Esophagus squamous epithelium (tissue), 5 donors: ENCODE results near the gene KHNYN. TPM values are rescaled to one million over a fixed set of nuclear protein-coding genes. Genes with fewer than 3 reads are reported as not detected.

Source experiments
- DNase-seq: peaks from one replicate; lab custom pipeline; 2025; lab: John Stamatoyannopoulos, UW
- H3K27ac ChIP-seq, 4 donors: fragments of 200-600 bp; sonication (generic); one replicate each; pipeline ENCODE4 v1.5.1; 2016 to 2019; ENCODE audit warnings: mild to moderate bottlenecking in 1 of 4
- H3K27me3 ChIP-seq, 4 donors: fragments of 200-600 bp; sonication (generic); 1 replicate in 3 of 4; 2 replicates in 1 of 4; pipeline versions ENCODE4 v1.5.1 to v1.6.0; 2017 to 2021; ENCODE audit warnings: antibody characterized with exemption in 1 of 4
- H3K36me3 ChIP-seq, 3 donors: fragments of 200-600 bp; sonication (generic); one replicate each; pipeline ENCODE4 v1.5.1; 2016 to 2019
- H3K4me1 ChIP-seq, 3 donors: fragments of 200-600 bp; sonication (generic); one replicate each; pipeline ENCODE4 v1.5.1; 2017 to 2019
- H3K4me3 ChIP-seq, 4 donors: fragments of 200-600 bp; sonication (generic); 1 replicate in 3 of 4; 2 replicates in 1 of 4; pipeline ENCODE4 v1.5.1; 2016 to 2019; ENCODE audit warnings: mild to moderate bottlenecking in 2 of 4, moderate library complexity in 1 of 4
- H3K9me3 ChIP-seq, 3 donors: fragments of 200-600 bp; sonication (generic); one replicate each; pipeline ENCODE4 v1.5.1; 2016 to 2019
- CTCF ChIP-seq, 6 experiments: fragments of 450-650 bp in 4 of 6; fragments of 200-600 bp in 2 of 6; sonication (generic) in 2 of 6; IDR thresholded peaks; one replicate each; pipeline ENCODE4 v1.5.1; 2016 to 2019; ENCODE audit warnings: antibody characterized with exemption in 6 of 6, mild to moderate bottlenecking in 4 of 6, moderate library complexity in 4 of 6
- POLR2A ChIP-seq, 4 donors: fragments of 450-650 bp; IDR thresholded peaks; one replicate each; pipeline ENCODE4 v1.6.1; 2017; ENCODE audit warnings: antibody characterized with exemption in 4 of 4, mild to moderate bottlenecking in 4 of 4, moderate library complexity in 3 of 4
- WGBS, 2 donors: methylation state at CpG; one replicate each; pipeline ENCODE4 v1.1.5; 2018; 5-methylcytosine and 5-hydroxymethylcytosine counted together
- intact Hi-C: fragments of 100-400 bp; cut with DNase I; formaldehyde crosslinking; loops from one replicate; pipeline ENCODE4 v1.15.0; 2022
- total RNA-seq, 4 donors: library from RNA; depleted of rRNA; stranded (reverse); fragments of >200 nt; gene quantifications; one replicate each; pipeline ENCODE4 v1.1.0, GENCODE V29; 2016
- donor health status: DM: yes; HTN: yes; CAD: no.

KHNYN gene
- total RNA-seq, 4 donors from 2014 or later = 35.6 to 68.9 (median 42.9) TPM

- Histone ChIP-seq H3K4me1 (peaks cover 6 to 48% (median 31%) of the 10 kb centered on the region in 3 donors), H3K27ac (no peak overlapping the region)
- TF ChIP-seq POLR2A (IDR thresholded peaks at IDR 0.05) (no peak), CTCF (IDR thresholded peaks at IDR 0.05) (no peak)
Observed at GRCh38 chr14:24422261-24422660, 7.5 kb upstream of the KHNYN start.

GRCh38 chr14:24422694-24423601 is 6.8 kb upstream of the KHNYN start:
- TF ChIP-seq CTCF (IDR thresholded peaks at IDR 0.05) = no peak
- TF ChIP-seq POLR2A (IDR thresholded peaks at IDR 0.05) = no peak
- no peak for DNase-seq
- no peaks in the 10 kb centered on the region for H3K27me3 ChIP-seq
- no peaks in the 10 kb centered on the region for H3K36me3 ChIP-seq
- no peaks in the 10 kb centered on the region for H3K9me3 ChIP-seq
- H3K4me1 ChIP-seq = peaks cover 5 to 48% (median 30%) of the 10 kb centered on the region in 3 donors
- H3K27ac ChIP-seq = no peak overlapping the region
- no peak overlapping the region for H3K4me3 ChIP-seq
- WGBS, 2 donors = 78 to 80% methylated on average over 12 of the region's 12 CpGs
- intact Hi-C loops = no loop called here

More at GRCh38 chr14:24422261-24422660, 7.5 kb upstream of the KHNYN start:
- Histone ChIP-seq H3K4me3 (no peak overlapping the region), H3K9me3 (no peaks in the 10 kb centered on the region), H3K27me3 (no peaks in the 10 kb centered on the region), H3K36me3 (no peaks in the 10 kb centered on the region)
- intact Hi-C loops = no loop called here
- WGBS, 2 donors = 63 to 69% methylated on average over 4 of the region's 4 CpGs
- no peak for DNase-seq

- TF ChIP-seq POLR2A (IDR thresholded peaks at IDR 0.05) (no peak), CTCF (IDR thresholded peaks at IDR 0.05) (no peak)
- no peak overlapping the region for H3K4me3 ChIP-seq
- H3K4me1 ChIP-seq = peaks cover 8 to 54% (median 25%) of the 10 kb centered on the region in 3 donors
- DNase-seq = no peak
- no peaks in the 10 kb centered on the region for H3K36me3 ChIP-seq
- no peaks in the 10 kb centered on the region for H3K27me3 ChIP-seq
- no peaks in the 10 kb centered on the region for H3K9me3 ChIP-seq
- intact Hi-C loops = no loop called here
- 15 to 23% methylated on average over 3 of the region's 3 CpGs for WGBS, 2 donors
- H3K27ac ChIP-seq = peak overlapping the region in 3 of 4 donors; percentile 3 to 71 (median 40)
Observed at GRCh38 chr14:24425704-24426103, 4.0 kb upstream of the KHNYN start.

GRCh38 chr14:24426150-24426911 is 3.4 kb upstream of the KHNYN start:
- no peak for DNase-seq
- Histone ChIP-seq H3K27me3 (no peaks in the 10 kb centered on the region), H3K27ac (peak overlapping the region in 1 of 4 donors; percentile 71), H3K9me3 (no peaks in the 10 kb centered on the region), H3K36me3 (peaks cover 0 to 2% (median 0%) of the 10 kb centered on the region in 3 donors), H3K4me1 (peaks cover 14 to 60% (median 30%) of the 10 kb centered on the region in 3 donors), H3K4me3 (no peak overlapping the region)
- 42 to 70% methylated on average over 2 of the region's 2 CpGs for WGBS, 2 donors
- TF ChIP-seq CTCF (IDR thresholded peaks at IDR 0.05) (no peak), POLR2A (IDR thresholded peaks at IDR 0.05) (no peak)
- intact Hi-C loops = no loop called here
